ENCODE data around the gene FAM149A. TPM values are rescaled to one million over a fixed set of nuclear protein-coding genes. Genes with fewer than 3 reads are reported as not detected.

Gene FAM149A
- total and polyA plus RNA-seq, 2 donors (not counting 3 experiments of a cell fraction or from before 2014, with no cell fraction given) = 0.08 to 0.20 TPM

DNA sequence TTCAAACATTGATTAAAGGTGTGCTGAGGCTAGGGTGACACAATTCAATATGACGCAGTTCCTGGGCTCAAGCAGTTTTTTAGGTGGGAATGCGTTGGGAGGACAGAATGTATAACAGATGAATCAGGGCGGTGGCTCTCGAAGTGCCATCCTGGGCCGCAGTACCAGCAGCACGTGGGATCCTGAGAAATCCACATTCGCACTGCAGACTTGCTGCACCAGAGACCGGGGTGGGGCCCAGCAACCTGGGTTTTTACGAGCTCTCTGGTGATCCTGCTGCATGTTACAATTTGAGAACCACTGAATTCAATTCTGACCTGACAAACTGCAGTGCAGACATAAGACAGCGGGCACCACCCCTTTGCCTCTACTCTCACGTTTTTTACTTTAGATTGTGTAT is 30.4 kb downstream of the FAM149A start:
- H3K27me3 ChIP-seq (ENCODE audit: control insufficient read depth in 2 of 2, insufficient read depth in 2 of 2, low read length in 2 of 2) = peaks cover 2 to 4% of the 10 kb centered on the region in 2 experiments
- H3K4me3 ChIP-seq (replicated peaks in 1 of 3; ENCODE audit: insufficient read depth in 1 of 3, low read depth in 1 of 3, low read length in 3 of 3) = no peak overlapping the region
- CTCF ChIA-PET = no interaction called here
- DNase-seq (ENCODE audit: low read depth, low spot score) (no peak), FAIRE-seq (no peak)
- TF ChIP-seq FOS (IDR thresholded peaks at IDR 0.05; ENCODE audit: borderline replicate concordance, insufficient read depth, low read length) (no peak), EZH2 (IDR thresholded peaks at IDR 0.05; ENCODE audit: borderline replicate concordance, low read depth, low read length, severe bottlenecking) (no peak), GATA2 (IDR thresholded peaks at IDR 0.05; ENCODE audit: insufficient read depth, insufficient read length, low read depth, low read length) (no peak), POLR2A (IDR thresholded peaks at IDR 0.05; ENCODE audit: low read depth, low read length) (no peak), MYC (IDR thresholded peaks at IDR 0.05; ENCODE audit: low read depth, low read length) (no peak), POLR2AphosphoS5 (IDR thresholded peaks at IDR 0.05; ENCODE audit: insufficient read depth, low read depth, low read length) (no peak), JUN (IDR thresholded peaks at IDR 0.05; ENCODE audit: borderline replicate concordance, insufficient read depth, insufficient read length, low read depth) (no peak)
- TF ChIP-seq, protein P1, sequence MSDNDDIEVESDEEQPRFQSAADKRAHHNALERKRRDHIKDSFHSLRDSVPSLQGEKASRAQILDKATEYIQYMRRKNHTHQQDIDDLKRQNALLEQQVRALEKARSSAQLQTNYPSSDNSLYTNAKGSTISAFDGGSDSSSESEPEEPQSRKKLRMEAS (IDR thresholded peaks at IDR 0.05; ENCODE audit: insufficient read depth, insufficient read length) = no peak
- TF ChIP-seq, protein P2, sequence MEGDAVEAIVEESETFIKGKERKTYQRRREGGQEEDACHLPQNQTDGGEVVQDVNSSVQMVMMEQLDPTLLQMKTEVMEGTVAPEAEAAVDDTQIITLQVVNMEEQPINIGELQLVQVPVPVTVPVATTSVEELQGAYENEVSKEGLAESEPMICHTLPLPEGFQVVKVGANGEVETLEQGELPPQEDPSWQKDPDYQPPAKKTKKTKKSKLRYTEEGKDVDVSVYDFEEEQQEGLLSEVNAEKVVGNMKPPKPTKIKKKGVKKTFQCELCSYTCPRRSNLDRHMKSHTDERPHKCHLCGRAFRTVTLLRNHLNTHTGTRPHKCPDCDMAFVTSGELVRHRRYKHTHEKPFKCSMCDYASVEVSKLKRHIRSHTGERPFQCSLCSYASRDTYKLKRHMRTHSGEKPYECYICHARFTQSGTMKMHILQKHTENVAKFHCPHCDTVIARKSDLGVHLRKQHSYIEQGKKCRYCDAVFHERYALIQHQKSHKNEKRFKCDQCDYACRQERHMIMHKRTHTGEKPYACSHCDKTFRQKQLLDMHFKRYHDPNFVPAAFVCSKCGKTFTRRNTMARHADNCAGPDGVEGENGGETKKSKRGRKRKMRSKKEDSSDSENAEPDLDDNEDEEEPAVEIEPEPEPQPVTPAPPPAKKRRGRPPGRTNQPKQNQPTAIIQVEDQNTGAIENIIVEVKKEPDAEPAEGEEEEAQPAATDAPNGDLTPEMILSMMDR (IDR thresholded peaks at IDR 0.05; ENCODE audit: extremely low read depth in 1 of 2, insufficient read depth in 1 of 2, low read depth in 1 of 2, low read length in 2 of 2) = no peak
- no peaks in the 10 kb centered on the region for H3K9me3 ChIP-seq (replicated peaks; ENCODE audit: control insufficient read depth, insufficient read depth, low read length)
- BruUV-seq (replicated peaks) = no TSS peak
- H3K9me1 ChIP-seq (replicated peaks; ENCODE audit: control insufficient read depth, extremely low read depth, insufficient read depth, low read length) = no peaks in the 10 kb centered on the region
- POLR2A ChIA-PET = no interaction called here
- H3K9ac ChIP-seq (replicated peaks; ENCODE audit: extremely low read depth, insufficient read depth, low read length) = no peak overlapping the region
- no peaks in the 10 kb centered on the region for H3K36me3 ChIP-seq (ENCODE audit: control insufficient read depth in 2 of 2, extremely low read depth in 1 of 2, insufficient read depth in 2 of 2, low read length in 2 of 2)
- H3K79me2 ChIP-seq (ENCODE audit: control insufficient read depth, insufficient read depth, low read length) = no peaks in the 10 kb centered on the region
- no peak overlapping the region for H3K4me2 ChIP-seq (ENCODE audit: insufficient read depth, low read length)
- intact Hi-C loops (cut with micrococcal nuclease) (no loop called here), dilution Hi-C loops (cut with MboI; ENCODE audit: extremely low pct_ligation_motif_present, low sequenced_read_pairs) (no loop called here)
- no peak overlapping the region for H3K27ac ChIP-seq (ENCODE audit: insufficient read depth, low read depth, low read length)
- no peaks in the 10 kb centered on the region for H3K4me1 ChIP-seq (ENCODE audit: control insufficient read depth, extremely low read depth, insufficient read depth, low read length)
- H2AFZ ChIP-seq (ENCODE audit: low read depth, low read length) = no peak overlapping the region
- no peaks in the 10 kb centered on the region for H4K20me1 ChIP-seq (replicated peaks; ENCODE audit: control insufficient read depth, extremely low read depth, insufficient read depth, low read length)

Data from endothelial cell of umbilical vein (primary cell).